GM18868 (cell line): ENCODE data around the gene C9orf50.
"Not testable (repeated sequence)": the region's sequence is repeated elsewhere in the genome, so short reads cannot be mapped to it uniquely, and the experiment has no call there.

Experiments used
- ATAC-seq: cut with Tn5 transposase; IDR thresholded peaks from one replicate; pipeline ENCODE4 v1.9.1; 2021; ENCODE audit warnings: mild to moderate bottlenecking, moderate library complexity; ENCODE audit not compliant: unreplicated experiment

C9orf50 gene

DNA sequence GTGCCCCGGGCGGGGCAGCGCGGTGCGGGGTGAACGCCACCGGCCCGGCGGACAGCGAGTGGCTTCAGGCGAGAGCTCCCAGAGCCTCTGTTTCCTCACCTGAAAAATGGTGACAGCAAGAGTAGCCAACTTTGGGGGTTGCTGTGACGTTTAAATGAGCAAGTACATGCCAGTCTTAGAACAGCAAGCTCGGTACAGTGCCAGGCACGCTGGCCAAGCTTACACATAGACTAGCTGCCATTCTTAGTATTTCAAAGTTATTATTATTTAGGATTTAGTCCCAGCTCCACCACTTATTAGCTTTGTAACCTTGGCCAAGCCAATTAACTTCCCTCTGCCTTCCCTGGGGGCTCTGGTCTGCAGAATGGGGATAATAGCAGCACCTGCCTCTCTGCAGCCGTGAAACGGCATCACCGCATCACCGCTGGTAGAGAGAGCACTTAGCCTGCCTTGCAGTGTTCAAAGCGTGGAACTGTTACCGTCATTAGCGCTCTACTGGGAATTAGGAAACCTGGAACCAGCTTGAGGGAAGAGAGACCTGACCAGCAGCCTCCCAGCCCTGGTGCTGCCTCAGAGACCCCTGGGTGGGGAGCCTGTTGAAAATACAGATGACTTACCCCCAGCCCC lies at the start of gene C9orf50:
Gene C9orf50 (minus strand): TSS at position 433 of the 627 bp plus-strand sequence. CDS start 527 bp downstream, outside the sequence.
- no peak for ATAC-seq

- ATAC-seq: no peak
Observed at GRCh38 chr9:129669946-129670345, 49.0 kb upstream of the C9orf50 start.

DNA sequence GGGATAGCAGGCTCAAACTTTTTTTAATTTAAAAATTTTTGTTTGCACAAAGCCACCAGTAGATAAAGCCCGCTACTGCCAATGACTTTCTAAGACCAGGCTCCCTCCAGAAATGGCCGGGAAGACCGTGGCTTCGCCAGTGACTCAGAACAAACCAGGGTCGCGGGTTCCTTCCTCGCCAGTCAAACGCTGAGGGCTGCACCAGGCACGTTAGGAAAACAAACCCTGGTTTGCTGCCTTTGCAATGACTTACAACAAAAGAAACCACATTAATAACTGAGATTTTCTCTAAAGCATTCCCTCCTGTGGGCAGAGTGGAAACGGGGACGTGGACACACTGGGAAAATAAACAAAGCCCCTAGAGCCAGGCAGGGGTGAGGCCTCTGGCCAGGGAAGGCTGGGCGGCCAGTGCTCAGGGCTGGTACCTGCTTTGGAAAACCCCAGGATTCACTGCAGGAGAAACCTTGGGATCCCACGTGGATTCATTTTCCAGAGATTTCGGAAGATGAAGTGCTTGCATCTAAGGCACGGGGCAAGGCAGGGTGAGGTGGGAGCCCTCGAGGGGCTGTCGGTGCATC lies 48.3 kb upstream of the C9orf50 start:
- ATAC-seq: no peak

- ATAC-seq: no peak
Observed at GRCh38 chr9:129667850-129668249, 46.9 kb upstream of the C9orf50 start.

GRCh38 chr9:129667378-129667777 lies 46.5 kb upstream of the C9orf50 start:
- no peak for ATAC-seq

GRCh38 chr9:129666575-129666974 lies 45.7 kb upstream of the C9orf50 start:
- ATAC-seq: no peak

DNA sequence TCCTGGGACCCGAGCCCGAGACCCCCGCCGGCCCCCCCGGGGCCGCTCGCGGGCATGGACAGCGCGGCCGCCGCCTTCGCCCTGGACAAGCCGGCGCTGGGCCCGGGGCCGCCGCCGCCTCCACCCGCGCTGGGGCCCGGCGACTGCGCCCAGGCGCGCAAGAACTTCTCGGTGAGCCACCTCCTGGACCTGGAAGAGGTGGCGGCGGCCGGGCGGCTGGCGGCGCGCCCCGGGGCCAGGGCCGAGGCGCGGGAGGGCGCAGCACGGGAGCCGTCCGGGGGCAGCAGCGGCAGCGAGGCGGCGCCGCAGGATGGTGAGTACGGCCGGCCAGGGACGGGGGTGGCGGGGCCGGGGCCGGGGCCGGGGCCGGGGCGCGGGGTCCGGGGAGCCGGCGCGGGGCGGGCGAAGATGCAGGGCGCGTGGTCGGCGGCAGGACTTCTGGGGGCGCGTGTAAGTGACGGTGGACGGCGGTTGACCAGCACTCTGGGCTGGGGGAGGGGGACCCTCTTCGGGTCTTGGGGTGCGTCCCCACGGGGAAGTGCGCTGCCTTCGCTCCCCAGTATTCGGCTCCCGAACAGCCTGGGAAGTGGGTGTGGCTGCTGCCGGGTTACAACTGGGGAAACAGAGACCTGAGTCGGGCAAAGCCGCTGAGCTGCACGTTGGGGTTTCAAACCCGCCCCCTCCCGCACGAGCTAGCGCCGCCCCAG lies 45.1 kb upstream of the C9orf50 start:
- no peak for ATAC-seq

- ATAC-seq: no peak
Observed at GRCh38 chr9:129665389-129665775, 44.5 kb upstream of the C9orf50 start, which contains the start of gene PRRX2. TSS of gene PRRX2 (plus strand) at chr9:129665647. CDS start at chr9:129665868, 221 bp downstream.

DNA sequence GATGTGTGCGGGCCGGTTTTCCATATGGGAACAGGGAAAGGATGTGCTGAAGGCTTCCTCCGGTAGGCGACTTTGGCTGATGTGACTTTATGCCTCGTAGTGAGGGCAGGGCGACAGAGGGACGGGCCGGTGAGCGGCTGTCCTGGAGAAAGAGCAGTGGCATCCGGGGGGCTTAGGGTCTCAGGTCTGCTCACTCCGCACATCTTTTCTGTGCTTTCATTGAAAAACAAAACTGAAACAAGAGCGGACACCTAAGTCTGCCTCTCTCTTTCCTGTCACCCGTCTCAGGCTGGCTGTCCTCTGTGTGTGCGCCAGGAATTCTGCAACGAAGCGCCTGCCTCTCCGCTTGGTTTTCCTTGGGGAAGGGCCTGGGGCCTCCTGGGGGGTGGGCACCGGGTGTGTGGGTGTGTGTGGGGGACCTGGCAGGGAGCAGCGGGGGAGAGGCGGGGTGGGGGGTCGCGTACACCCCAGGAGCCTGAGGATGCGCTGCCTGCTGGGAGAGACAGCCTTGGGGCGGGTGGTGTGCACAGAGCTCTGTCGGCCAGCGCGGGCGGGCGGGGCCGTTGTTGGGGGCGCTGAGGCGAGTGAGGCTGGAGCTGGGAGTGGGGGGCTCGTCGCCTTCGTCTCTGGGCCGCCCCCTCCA lies 44.0 kb upstream of the C9orf50 start:
- ATAC-seq: no peak

GRCh38 chr9:129662239-129662638 lies 41.3 kb upstream of the C9orf50 start:
- not testable (repeated sequence) for ATAC-seq

DNA sequence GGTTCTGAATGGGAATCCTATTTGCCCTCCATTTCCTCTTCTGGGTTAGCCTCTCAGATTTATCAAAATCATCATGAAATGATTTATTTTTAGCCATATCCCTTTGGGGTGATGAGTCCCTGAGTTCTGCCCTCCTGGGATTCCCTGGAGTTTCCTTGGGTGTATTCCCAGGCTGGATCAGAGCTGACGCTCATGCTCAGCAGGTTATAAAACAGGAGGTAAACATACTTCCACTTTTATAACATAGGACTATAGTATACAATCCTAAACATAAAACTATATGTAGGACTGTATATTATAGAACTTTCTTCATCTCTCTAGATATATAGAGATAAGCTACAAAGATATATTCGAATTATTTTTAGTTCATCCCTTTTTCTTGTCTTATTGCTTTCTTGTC lies 40.1 kb upstream of the C9orf50 start:
- no peak for ATAC-seq

GRCh38 chr9:129656795-129657390 lies 36.0 kb upstream of the C9orf50 start:
- no peak for ATAC-seq

DNA sequence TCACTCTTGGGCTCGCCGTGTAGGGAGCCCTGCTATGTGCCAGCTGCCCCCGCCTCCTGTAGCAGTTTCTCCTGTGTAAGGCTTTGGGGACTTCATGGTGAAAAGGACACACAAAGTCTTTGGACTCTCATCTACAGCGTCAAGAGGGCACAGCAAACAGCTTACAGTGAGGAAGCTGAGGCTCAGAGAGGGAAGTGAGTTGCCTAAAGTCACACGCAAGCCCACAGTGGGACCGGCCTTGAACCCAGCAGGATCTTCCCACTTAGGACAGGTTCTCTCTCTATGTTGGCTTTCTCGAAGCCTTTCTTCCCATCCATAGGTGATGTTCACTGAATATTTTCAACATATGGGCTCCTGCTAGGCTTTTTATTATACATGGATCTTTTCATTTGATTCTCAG lies 34.8 kb upstream of the C9orf50 start:
- no peak for ATAC-seq

DNA sequence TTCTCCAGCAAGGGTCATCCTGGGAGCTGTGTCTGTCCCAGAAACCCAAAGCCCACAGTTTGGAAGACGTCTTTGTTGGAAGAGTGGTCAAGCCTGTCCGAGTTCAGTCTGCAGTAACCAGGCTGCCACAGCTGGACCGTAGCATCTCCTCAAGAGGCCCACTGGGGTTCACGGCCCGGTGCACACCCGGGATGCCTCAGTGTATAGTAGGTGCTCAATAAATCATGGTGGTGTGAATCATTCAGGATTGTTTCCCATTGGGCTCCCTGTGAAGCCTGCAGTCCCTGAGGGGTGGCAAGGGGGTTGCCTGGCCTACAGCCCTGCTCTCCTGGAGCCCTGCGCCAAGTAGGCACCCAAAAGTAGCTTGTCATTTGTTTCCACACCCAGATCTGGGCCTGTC lies 34.3 kb upstream of the C9orf50 start:
- ATAC-seq: no peak

DNA sequence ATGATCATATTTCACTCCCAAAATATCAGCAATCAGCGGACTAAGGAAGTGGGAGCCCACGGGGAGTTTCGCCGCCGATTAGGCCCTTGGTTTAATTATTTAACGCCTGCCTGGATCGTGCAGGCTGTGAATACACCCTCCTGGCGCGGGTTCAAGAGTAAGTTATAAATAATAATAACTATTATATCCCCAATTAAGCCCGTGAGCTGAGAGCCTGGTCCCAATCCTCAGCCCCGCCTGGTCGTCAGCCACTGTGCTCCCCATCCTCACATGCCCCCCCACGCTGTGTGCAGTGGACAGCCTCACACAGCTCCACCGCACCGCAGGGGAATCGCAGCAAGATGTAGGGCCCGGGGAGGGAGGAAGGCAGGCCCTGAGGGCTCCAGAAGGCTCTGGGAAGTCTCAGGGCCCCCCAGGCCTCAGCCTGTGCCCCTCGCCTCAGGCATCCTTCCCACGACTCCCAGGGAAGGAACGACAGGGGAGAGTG lies 33.7 kb upstream of the C9orf50 start:
- no peak for ATAC-seq

GRCh38 chr9:129653823-129654553 lies 33.1 kb upstream of the C9orf50 start:
- ATAC-seq: no peak

GRCh38 chr9:129650680-129651235 lies 29.9 kb upstream of the C9orf50 start:
- no peak for ATAC-seq

GRCh38 chr9:129649726-129650679 lies 29.1 kb upstream of the C9orf50 start:
- no peak for ATAC-seq

DNA sequence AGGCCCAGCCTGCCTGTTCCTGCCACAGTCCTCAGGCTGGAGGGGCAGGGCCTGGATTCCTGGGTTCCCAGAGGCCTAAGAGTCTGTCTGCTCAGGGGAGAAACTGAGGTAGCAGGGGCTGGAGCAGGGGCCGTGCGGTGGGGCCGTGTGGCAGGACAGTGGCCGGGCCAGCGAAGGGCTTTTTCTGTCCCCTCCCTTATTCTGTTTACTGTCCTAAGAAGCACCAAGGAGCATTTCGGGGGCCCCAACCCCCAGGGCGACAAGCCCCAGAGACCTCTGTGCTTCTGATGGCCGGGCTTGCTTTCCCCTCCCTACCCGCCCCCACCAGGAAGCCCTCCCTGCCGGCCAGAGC lies 27.8 kb upstream of the C9orf50 start:
- ATAC-seq: no peak
